A549 (cell line): ENCODE measurements around the gene ZG16. TPM values are rescaled to one million over a fixed set of nuclear protein-coding genes. Genes with fewer than 3 reads are reported as not detected.
"Not testable (repeated sequence)": the region's sequence is repeated elsewhere in the genome, so short reads cannot be mapped to it uniquely, and the experiment has no call there.

Source experiments
- ATAC-seq, 2 experiments: fragments of 200-7000 bp in 1 of 2; fragments of >200 bp in 1 of 2; cut with Nextera tagmentation in 1 of 2; cut with Tn5 transposase in 1 of 2; 3 replicates each; pipeline versions ENCODE4 v1.8.0 to v1.9.1; 2018 to 2020; ENCODE audit warnings: mild to moderate bottlenecking in 1 of 2, moderate library complexity in 1 of 2
- CTCF ChIA-PET: fragments of 300-600 bp; sonication (Branson Sonifier 250); formaldehyde crosslinking; extraction: SDS; loops from one replicate; lab custom pipeline; 2021; ENCODE audit warnings: antibody characterized with exemption, inconsistent platforms; lab: Yijun Ruan, JAX
- POLR2A ChIA-PET: fragments of 350-600 bp; formaldehyde crosslinking; extraction: SDS; loops from one replicate; lab custom pipeline; 2021; ENCODE audit warnings: antibody characterized with exemption, inconsistent platforms; lab: Yijun Ruan, JAX
- DNase-seq, 2 experiments: peaks; one replicate each; pipeline versions ENCODE4 v3.0.0 to v3.0.0-alpha.2; 2011 to 2016; ENCODE audit warnings: low read depth in 1 of 2, low spot score in 1 of 2
- FAIRE-seq: peaks from 2 replicates; lab custom pipeline; 2011; peaks lifted over from hg19 to GRCh38; lab: Jason Lieb, UNC
- H3K27ac ChIP-seq, 2 experiments: fragments of >200 bp; sonication (Bioruptor Twin); formaldehyde crosslinking; 3 replicates each; pipeline ENCODE4 v1.5.1; 2016 to 2017
- H3K4me1 ChIP-seq: fragments of >200 bp; sonication (Bioruptor Twin); formaldehyde crosslinking; 3 replicates; pipeline ENCODE4 v1.6.1; 2016
- H3K4me2 ChIP-seq: fragments of >200 bp; sonication (Bioruptor Twin); formaldehyde crosslinking; 3 replicates; pipeline ENCODE4 v1.6.1; 2016
- H3K4me3 ChIP-seq: fragments of >200 bp; sonication (Bioruptor Twin); formaldehyde crosslinking; 3 replicates; pipeline ENCODE4 v1.5.1; 2016
- H3K9me3 ChIP-seq: fragments of >200 bp; sonication (Bioruptor Twin); formaldehyde crosslinking; 3 replicates; pipeline ENCODE4 v1.6.1; 2016
- CBX8 ChIP-seq: fragments of 200-600 bp; sonication (generic); IDR thresholded peaks from 2 replicates; pipeline ENCODE4 v1.6.1; 2016
- CEBPB ChIP-seq, 2 experiments: fragments of >200 bp in 1 of 2; sonication (Bioruptor Twin) in 1 of 2; formaldehyde crosslinking in 1 of 2; IDR thresholded peaks; 2 replicates each; pipeline ENCODE4 v1.6.1; 2012 to 2016
- CHD2 ChIP-seq: fragments of 150-350 bp; IDR thresholded peaks from 2 replicates; pipeline ENCODE4 v1.6.1; 2014; ENCODE audit warnings: low read length; ENCODE audit not compliant: partially characterized antibody
- EP300 ChIP-seq, 2 experiments: fragments of >200 bp; sonication (Bioruptor Twin); formaldehyde crosslinking; IDR thresholded peaks; 2 replicates in 1 of 2; 3 replicates in 1 of 2; pipeline ENCODE4 v1.6.1; 2016 to 2017
- FOSL2 ChIP-seq, 2 experiments: fragments of 450-650 bp in 1 of 2; fragments of >200 bp in 1 of 2; sonication (Bioruptor Twin) in 1 of 2; formaldehyde crosslinking; IDR thresholded peaks; 2 replicates each; pipeline versions ENCODE4 v1.5.0 to v1.6.1; 2016 to 2020; ENCODE audit warnings: mild to moderate bottlenecking in 1 of 2, moderate library complexity in 1 of 2
- FOXS1 ChIP-seq: fragments of 250-450 bp; sonication (Bioruptor Pico); IDR thresholded peaks from 2 replicates; pipeline ENCODE4 v1.5.0; 2020; ENCODE audit warnings: mild to moderate bottlenecking, moderate library complexity
- GATA3 ChIP-seq: IDR thresholded peaks from 2 replicates; pipeline ENCODE4 v1.6.1; 2012; ENCODE audit warnings: borderline replicate concordance
- HMGXB4 ChIP-seq: fragments of 250-450 bp; sonication (Bioruptor Pico); IDR thresholded peaks from 2 replicates; pipeline ENCODE4 v1.5.0; 2021; ENCODE audit warnings: mild to moderate bottlenecking, moderate library complexity, borderline replicate concordance
- HOXB5 ChIP-seq: fragments of 250-450 bp; sonication (Bioruptor Pico); IDR thresholded peaks from 2 replicates; pipeline ENCODE4 v1.5.0; 2020; ENCODE audit warnings: mild to moderate bottlenecking, moderate library complexity
- JUN ChIP-seq, 2 experiments: fragments of >200 bp; sonication (Bioruptor Twin); formaldehyde crosslinking; IDR thresholded peaks; 2 replicates in 1 of 2; 3 replicates in 1 of 2; pipeline ENCODE4 v1.6.1; 2016 to 2017
- KDM5A ChIP-seq: fragments of 200-600 bp; sonication (generic); IDR thresholded peaks from 2 replicates; pipeline ENCODE4 v1.6.1; 2016; ENCODE audit warnings: antibody characterized with exemption, mild to moderate bottlenecking
- NPAS2 ChIP-seq: fragments of 250-450 bp; sonication (Bioruptor Pico); IDR thresholded peaks from 2 replicates; pipeline ENCODE4 v1.8.0; 2022; ENCODE audit warnings: mild to moderate bottlenecking, moderate library complexity, borderline replicate concordance
- POLR2A ChIP-seq: IDR thresholded peaks from 2 replicates; pipeline ENCODE4 v1.6.1; 2012; ENCODE audit warnings: mild to moderate bottlenecking, low read length
- RFX5 ChIP-seq: fragments of 450-650 bp; IDR thresholded peaks from 2 replicates; pipeline ENCODE4 v1.7.1; 2014; ENCODE audit warnings: antibody characterized with exemption, mild to moderate bottlenecking, moderate library complexity
- SMC3 ChIP-seq: fragments of >200 bp; sonication (Bioruptor Twin); formaldehyde crosslinking; IDR thresholded peaks from 3 replicates; pipeline ENCODE4 v1.6.1; 2018; ENCODE audit warnings: inconsistent platforms
- ZC3H11A ChIP-seq: fragments of 450-650 bp; IDR thresholded peaks from 2 replicates; pipeline ENCODE4 v1.6.1; 2014; ENCODE audit warnings: antibody characterized with exemption, mild to moderate bottlenecking
- ZFP36 ChIP-seq: fragments of 450-650 bp; IDR thresholded peaks from 2 replicates; pipeline ENCODE4 v1.6.1; 2014; ENCODE audit warnings: borderline replicate concordance; ENCODE audit not compliant: partially characterized antibody
- WGBS: methylation state at CpG from one replicate; pipeline ENCODE4 v1.1.6; 2017; ENCODE audit errors: missing lambda C conversion rate; 5-methylcytosine and 5-hydroxymethylcytosine counted together
- polyA plus RNA-seq, 4 experiments: library from polyadenylated mRNA; depleted of rRNA in 3 of 4; stranded (reverse); fragments of >200 nt; fragmentation: RNase III in 1 of 4; extraction: RNeasy Plus Mini Kit Qiagen cat#74134 plus additional on column Dnase treatment in 1 of 4; gene quantifications; 2 replicates in 3 of 4; 3 replicates in 1 of 4; pipeline ENCODE4 v1.2.3, GENCODE V29; 2011 to 2017
- TF ChIP-seq, protein P1 (sequence below): fragments of 250-450 bp; sonication (Bioruptor Pico); IDR thresholded peaks from 2 replicates; pipeline ENCODE4 v1.5.0; 2020; ENCODE audit warnings: low read depth, mild to moderate bottlenecking, moderate library complexity
- TF ChIP-seq, protein P2 (sequence below): fragments of >200 bp; sonication (Bioruptor Twin); formaldehyde crosslinking; IDR thresholded peaks from 2 replicates; pipeline ENCODE4 v1.6.1; 2016

Gene ZG16
- polyA plus RNA-seq, 2 of the 4 experiments (the other 2 are of a cell fraction), result not detected

- TF ChIP-seq SMC3 (no peak), FOXS1 (CRISPR knock-in tag) (no peak), EP300 (IDR thresholded peaks at IDR 0.05) (no peak), JUN (IDR thresholded peaks at IDR 0.05) (no peak)
- TF ChIP-seq, protein P1, sequence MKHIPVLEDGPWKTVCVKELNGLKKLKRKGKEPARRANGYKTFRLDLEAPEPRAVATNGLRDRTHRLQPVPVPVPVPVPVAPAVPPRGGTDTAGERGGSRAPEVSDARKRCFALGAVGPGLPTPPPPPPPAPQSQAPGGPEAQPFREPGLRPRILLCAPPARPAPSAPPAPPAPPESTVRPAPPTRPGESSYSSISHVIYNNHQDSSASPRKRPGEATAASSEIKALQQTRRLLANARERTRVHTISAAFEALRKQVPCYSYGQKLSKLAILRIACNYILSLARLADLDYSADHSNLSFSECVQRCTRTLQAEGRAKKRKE (CRISPR knock-in tag), result no peak
- 58% methylated on average over 4 of the region's 4 CpGs for WGBS
- H3K4me1 ChIP-seq, result peaks cover 10% of the 10 kb centered on the region; the same call in 2 of the 3 replicates
- H3K4me3 ChIP-seq, result no peak overlapping the region
- POLR2A ChIA-PET, result no interaction called here
- DNase-seq (no peak), FAIRE-seq (no peak), ATAC-seq (no peak)
- CTCF ChIA-PET, result interaction anchor here (1.5 to 2.0 kb wide), 2 partner anchors 14 to 75 kb away, joined by 3 to 4 read pairs; no protein-coding TSS in a partner anchor
- no peak overlapping the region for H3K4me2 ChIP-seq
- no peaks in the 10 kb centered on the region for H3K9me3 ChIP-seq
- no peak overlapping the region for H3K27ac ChIP-seq
Measured at GRCh38 chr16:29775742-29776408, 2.2 kb upstream of the ZG16 start.

GRCh38 chr16:29779474-29779873, 1.4 kb downstream of the ZG16 start:
- H3K4me3 ChIP-seq, result no peak overlapping the region
- DNase-seq (peak in 1 of 2 experiments; percentile 51), ATAC-seq (peak; percentile 26 to 60; a peak in 4 of 6 replicates)

DNA sequence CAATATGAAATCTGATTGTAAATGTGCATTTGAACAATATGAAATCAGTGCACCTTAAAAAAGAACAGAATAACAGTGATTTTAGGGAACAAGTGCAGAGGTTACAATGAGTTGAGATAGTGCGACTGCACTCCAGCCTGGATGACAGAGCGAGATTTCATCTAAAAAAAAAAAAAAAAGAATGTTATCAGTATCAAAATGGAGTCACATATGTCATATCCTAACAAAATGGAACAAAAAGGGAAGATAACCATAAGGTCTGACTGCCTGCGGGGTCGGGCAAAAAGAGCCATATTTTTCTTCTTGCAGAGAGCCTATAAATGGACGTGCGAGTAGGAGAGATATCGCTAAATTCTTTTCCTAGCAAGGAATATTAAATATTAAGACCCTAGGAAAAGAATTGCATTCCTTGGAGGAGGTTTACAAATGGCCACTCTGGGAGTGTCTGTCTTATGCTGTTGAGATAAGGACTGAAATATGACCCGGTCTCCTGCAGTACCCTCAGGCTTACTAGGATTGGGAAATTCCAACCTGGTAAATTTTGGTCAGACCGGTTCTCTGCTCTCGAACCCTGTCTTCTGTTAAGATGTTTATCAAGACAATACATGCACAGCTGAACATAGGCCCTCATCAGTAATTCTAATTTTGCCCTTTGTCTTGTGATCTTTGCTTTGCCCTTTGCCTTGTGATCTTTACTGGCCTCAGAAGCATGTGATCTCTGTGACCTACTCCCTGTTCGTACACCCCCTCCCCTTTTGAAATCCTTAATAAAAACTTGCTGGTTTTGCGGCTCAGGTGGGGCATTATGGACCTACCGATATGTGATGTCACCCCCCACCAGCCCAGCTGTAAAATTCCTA, 5.3 kb downstream of the ZG16 start:
- FAIRE-seq, POLR2A ChIA-PET, ATAC-seq, H3K4me3 ChIP-seq, DNase-seq, H3K4me2 ChIP-seq, H3K27ac ChIP-seq, H3K9me3 ChIP-seq: not testable (repeated sequence)
- CTCF ChIA-PET, result interaction anchor here (1.3 kb wide), 1 partner anchor 54 kb away, joined by 3 read pairs; no protein-coding TSS in a partner anchor
- peaks cover 10% of the 10 kb centered on the region; the same call in 2 of the 3 replicates for H3K4me1 ChIP-seq
- 70% methylated on average over 13 of the region's 13 CpGs for WGBS

More at GRCh38 chr16:29779474-29779873, 1.4 kb downstream of the ZG16 start:
- POLR2A ChIA-PET, result no interaction called here
- no peak for TF ChIP-seq CBX8
- TF ChIP-seq ZC3H11A, result no peak
- no peak for TF ChIP-seq FOSL2 (IDR thresholded peaks at IDR 0.05)
- no peak for TF ChIP-seq FOSL2 (CRISPR knock-in tag; IDR thresholded peaks at IDR 0.05)
- TF ChIP-seq CEBPB (IDR thresholded peaks at IDR 0.05), result no peak
- TF ChIP-seq ZFP36, result no peak
- TF ChIP-seq HMGXB4 (CRISPR knock-in tag), result no peak
- TF ChIP-seq POLR2A, result no peak
- TF ChIP-seq KDM5A, result no peak
- TF ChIP-seq RFX5, result no peak
- TF ChIP-seq NPAS2 (CRISPR knock-in tag), result no peak
- TF ChIP-seq, protein P2, sequence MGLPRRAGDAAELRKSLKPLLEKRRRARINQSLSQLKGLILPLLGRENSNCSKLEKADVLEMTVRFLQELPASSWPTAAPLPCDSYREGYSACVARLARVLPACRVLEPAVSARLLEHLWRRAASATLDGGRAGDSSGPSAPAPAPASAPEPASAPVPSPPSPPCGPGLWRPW, result no peak
- no peak for TF ChIP-seq HOXB5
- no peak for TF ChIP-seq CHD2
- TF ChIP-seq GATA3, result no peak
- TF ChIP-seq, all 56 proteins: peak for 0
- peak overlapping the region; percentile 23; the same call in 2 of the 3 replicates for H3K4me2 ChIP-seq
- 12% methylated on average over 10 of the region's 10 CpGs for WGBS
- no peak for FAIRE-seq
- no peak overlapping the region for H3K27ac ChIP-seq
- H3K9me3 ChIP-seq, result no peaks in the 10 kb centered on the region
- CTCF ChIA-PET, result interaction anchor here (2.0 kb wide), 1 partner anchor 69 kb away, joined by 4 read pairs; no protein-coding TSS in a partner anchor
- peaks cover 10% of the 10 kb centered on the region; the same call in 2 of the 3 replicates for H3K4me1 ChIP-seq
